ENCODE measurements around the gene WDR91. TPM values are rescaled to one million over a fixed set of nuclear protein-coding genes. Genes with fewer than 3 reads are reported as not detected.

Gene WDR91
- total and polyA plus RNA-seq, 4 donors: 5.8 to 19.0 (median 9.2) TPM

DNA sequence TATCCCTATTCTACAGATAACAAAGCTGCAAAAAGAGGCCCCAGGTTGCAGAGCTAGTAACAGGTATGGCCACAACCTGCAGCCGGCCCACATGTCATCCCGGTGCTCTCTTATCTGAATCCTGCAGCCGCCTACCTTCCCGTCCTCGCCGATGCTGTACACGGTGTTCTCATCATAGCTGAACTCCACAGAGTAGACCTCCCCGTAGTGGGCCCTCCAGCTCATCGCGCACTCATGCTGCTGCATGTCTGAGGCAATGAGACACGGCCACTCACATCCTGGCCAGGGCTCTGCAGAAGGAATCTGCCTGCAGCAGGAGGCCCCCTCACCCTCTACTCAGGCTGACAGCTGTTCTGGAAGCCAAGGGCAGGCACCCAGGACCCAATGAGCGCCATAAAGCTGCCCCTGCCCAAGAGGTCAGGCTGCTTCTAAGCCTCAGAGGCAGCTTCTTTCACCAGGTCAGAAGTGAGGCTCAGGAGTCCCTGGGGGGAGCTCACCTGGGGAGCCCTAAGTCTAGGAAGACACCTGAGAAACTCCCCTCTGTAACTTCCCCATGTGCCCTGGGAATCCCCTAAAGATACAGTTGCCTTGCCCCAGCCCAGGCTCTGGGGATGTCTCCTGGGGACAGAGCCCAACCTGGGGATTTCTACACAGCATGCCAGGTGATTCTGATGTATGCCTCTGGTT lies 22.9 kb downstream of the WDR91 start:
- DNase-seq (ENCODE audit: low spot score): no peak
- Histone ChIP-seq H3K27ac (ENCODE audit: low read depth in 1 of 2, low read length in 2 of 2) (no peak overlapping the region), H3K27me3 (ENCODE audit: control insufficient read depth in 4 of 4, insufficient read depth in 4 of 4, low read length in 3 of 4) (no peaks in the 10 kb centered on the region), H3K9me3 (ENCODE audit: control insufficient read depth in 4 of 4, low read length in 3 of 4) (no peaks in the 10 kb centered on the region), H3K36me3 (ENCODE audit: control insufficient read depth in 4 of 4, insufficient read depth in 3 of 4, low read depth in 1 of 4, low read length in 3 of 4) (peaks cover 16 to 68% (median 45%) of the 10 kb centered on the region in 4 donors), H3K4me3 (ENCODE audit: low read depth in 1 of 3, low read length in 3 of 3) (no peak overlapping the region), H3K4me1 (ENCODE audit: control insufficient read depth in 4 of 4, insufficient read depth in 4 of 4, low read length in 3 of 4) (peaks cover 0 to 8% (median 7%) of the 10 kb centered on the region in 4 donors), H3K9ac (ENCODE audit: low read depth in 1 of 2, low read length in 2 of 2) (no peak overlapping the region)
- no peak for TF ChIP-seq RAD21 (IDR thresholded peaks at IDR 0.05)
- TF ChIP-seq MAX (IDR thresholded peaks at IDR 0.05): no peak
- TF ChIP-seq RXRA (IDR thresholded peaks at IDR 0.05): no peak
- no peak for TF ChIP-seq HNF4G (IDR thresholded peaks at IDR 0.05)
- no peak for TF ChIP-seq NR2F2 (IDR thresholded peaks at IDR 0.05)
- TF ChIP-seq EGR1 (IDR thresholded peaks at IDR 0.05; ENCODE audit: low read depth in 2 of 2): no peak
- no peak for TF ChIP-seq REST (IDR thresholded peaks at IDR 0.05)
- no peak for TF ChIP-seq FOXA1 (IDR thresholded peaks at IDR 0.05)
- 98% methylated on average over 12 of the region's 12 CpGs for WGBS

GRCh38 chr7:135186841-135187253 lies 24.5 kb downstream of the WDR91 start:
- no peak for DNase-seq (ENCODE audit: low spot score)
- Histone ChIP-seq H3K27me3 (ENCODE audit: control insufficient read depth in 4 of 4, insufficient read depth in 4 of 4, low read length in 3 of 4) (no peaks in the 10 kb centered on the region), H3K27ac (ENCODE audit: low read depth in 1 of 2, low read length in 2 of 2) (no peak overlapping the region), H3K9me3 (ENCODE audit: control insufficient read depth in 4 of 4, low read length in 3 of 4) (no peaks in the 10 kb centered on the region), H3K9ac (ENCODE audit: low read depth in 1 of 2, low read length in 2 of 2) (no peak overlapping the region), H3K4me3 (ENCODE audit: low read depth in 1 of 3, low read length in 3 of 3) (no peak overlapping the region), H3K4me1 (ENCODE audit: control insufficient read depth in 4 of 4, insufficient read depth in 4 of 4, low read length in 3 of 4) (peaks cover 0 to 8% (median 7%) of the 10 kb centered on the region in 4 donors), H3K36me3 (ENCODE audit: control insufficient read depth in 4 of 4, insufficient read depth in 3 of 4, low read depth in 1 of 4, low read length in 3 of 4) (peaks cover 18 to 66% (median 35%) of the 10 kb centered on the region in 4 donors)
- TF ChIP-seq RXRA (IDR thresholded peaks at IDR 0.05): no peak
- TF ChIP-seq ZBTB33 (IDR thresholded peaks at IDR 0.05): no peak
- TF ChIP-seq GABPA (IDR thresholded peaks at IDR 0.05 in 1 of 2, conservative IDR thresholded peaks at IDR 0.05 in 1 of 2): no peak
- no peak for TF ChIP-seq HNF4A (conservative IDR thresholded peaks at IDR 0.05)
- TF ChIP-seq, protein P1, sequence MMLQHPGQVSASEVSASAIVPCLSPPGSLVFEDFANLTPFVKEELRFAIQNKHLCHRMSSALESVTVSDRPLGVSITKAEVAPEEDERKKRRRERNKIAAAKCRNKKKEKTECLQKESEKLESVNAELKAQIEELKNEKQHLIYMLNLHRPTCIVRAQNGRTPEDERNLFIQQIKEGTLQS (IDR thresholded peaks at IDR 0.05): no peak
- no peak for TF ChIP-seq SP1 (IDR thresholded peaks at IDR 0.05)
- no peak for TF ChIP-seq JUND (IDR thresholded peaks at IDR 0.05)
- TF ChIP-seq REST (IDR thresholded peaks at IDR 0.05): no peak
- TF ChIP-seq NR2F2 (IDR thresholded peaks at IDR 0.05): no peak
- no peak for TF ChIP-seq FOXA2 (IDR thresholded peaks at IDR 0.05)
- TF ChIP-seq MAX (IDR thresholded peaks at IDR 0.05): no peak
- TF ChIP-seq EGR1 (IDR thresholded peaks at IDR 0.05; ENCODE audit: low read depth in 2 of 2): no peak
- TF ChIP-seq YY1 (IDR thresholded peaks at IDR 0.05): no peak
- no peak for TF ChIP-seq FOXA1 (IDR thresholded peaks at IDR 0.05)
- TF ChIP-seq RAD21 (IDR thresholded peaks at IDR 0.05): no peak
- TF ChIP-seq TAF1 (conservative IDR thresholded peaks at IDR 0.05): no peak
- TF ChIP-seq HNF4G (IDR thresholded peaks at IDR 0.05): no peak
- WGBS: 87% methylated on average over 12 of the region's 12 CpGs

Data from liver (tissue), 9 donors.